RWPE2 (cell line): ENCODE data around the gene PDZRN4.

Experiments used
- ATAC-seq: fragments of 200-7000 bp; cut with Tn5 transposase; 3 replicates; pipeline ENCODE4 v1.9.1; 2021; ENCODE audit warnings: low read depth
- DNase-seq: peaks from one replicate; pipeline ENCODE4 v3.0.0-alpha.2; 2020; ENCODE audit warnings: low spot score
- H3K27ac ChIP-seq: fragments of 450-650 bp; 2 replicates; pipeline ENCODE4 v1.5.1; 2017; ENCODE audit warnings: mild to moderate bottlenecking; ENCODE audit not compliant: poor library complexity, severe bottlenecking
- H3K27me3 ChIP-seq: fragments of 250-450 bp; sonication (Bioruptor Pico); 2 replicates; pipeline ENCODE4 v1.5.1; 2021; ENCODE audit warnings: mild to moderate bottlenecking, moderate library complexity; ENCODE audit not compliant: insufficient read depth, poor library complexity, severe bottlenecking
- H3K36me3 ChIP-seq: fragments of 250-450 bp; sonication (Bioruptor Pico); 2 replicates; pipeline ENCODE4 v1.5.1; 2020; ENCODE audit warnings: low read depth, mild to moderate bottlenecking, moderate library complexity
- H3K4me1 ChIP-seq: fragments of 250-450 bp; sonication (Bioruptor Pico); 2 replicates; pipeline ENCODE4 v1.5.1; 2021; ENCODE audit warnings: mild to moderate bottlenecking, moderate library complexity; ENCODE audit not compliant: insufficient read depth, poor library complexity, severe bottlenecking
- H3K4me3 ChIP-seq: fragments of 250-450 bp; sonication (Bioruptor Pico); 2 replicates; pipeline ENCODE4 v1.5.1; 2021; ENCODE audit warnings: mild to moderate bottlenecking, moderate library complexity; ENCODE audit not compliant: severe bottlenecking
- H3K9me3 ChIP-seq: fragments of 250-450 bp; sonication (Bioruptor Pico); 2 replicates; pipeline ENCODE4 v1.5.1; 2021; ENCODE audit warnings: mild to moderate bottlenecking, moderate library complexity; ENCODE audit not compliant: severe bottlenecking
- TF ChIP-seq, protein P1 (sequence below): fragments of 450-650 bp; IDR thresholded peaks from one replicate; pipeline ENCODE4 v1.5.1; 2017; ENCODE audit warnings: mild to moderate bottlenecking, moderate library complexity; ENCODE audit not compliant: poor library complexity, severe bottlenecking

The PDZRN4 gene

DNA sequence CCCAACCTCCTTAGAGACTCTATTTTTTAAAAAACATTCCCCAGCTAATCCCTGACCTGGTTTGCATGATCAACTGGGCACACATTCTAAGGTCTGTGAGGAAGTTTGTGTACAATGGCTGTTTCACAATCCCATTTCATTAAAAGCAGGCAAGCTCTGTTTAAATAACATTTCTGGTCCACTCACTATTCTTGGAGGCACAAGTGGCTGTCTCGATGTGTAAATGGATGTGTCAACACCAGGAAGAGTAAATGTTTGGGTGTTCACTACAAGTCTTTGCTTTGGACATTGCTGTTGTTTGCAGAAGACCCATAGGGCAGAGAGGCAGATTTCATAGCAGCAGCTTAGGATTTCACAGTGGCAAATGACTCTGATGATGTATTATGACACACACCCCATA is 98.3 kb downstream of the PDZRN4 start:
- Histone ChIP-seq H3K36me3 (no peaks in the 10 kb centered on the region), H3K27me3 (no peaks in the 10 kb centered on the region), H3K9me3 (no peaks in the 10 kb centered on the region), H3K4me1 (no peaks in the 10 kb centered on the region), H3K4me3 (no peak overlapping the region), H3K27ac (no peak overlapping the region)
- peak; percentile 36; the same call in 1 of the 3 replicates for ATAC-seq
- DNase-seq: no peak
- TF ChIP-seq, protein P1, sequence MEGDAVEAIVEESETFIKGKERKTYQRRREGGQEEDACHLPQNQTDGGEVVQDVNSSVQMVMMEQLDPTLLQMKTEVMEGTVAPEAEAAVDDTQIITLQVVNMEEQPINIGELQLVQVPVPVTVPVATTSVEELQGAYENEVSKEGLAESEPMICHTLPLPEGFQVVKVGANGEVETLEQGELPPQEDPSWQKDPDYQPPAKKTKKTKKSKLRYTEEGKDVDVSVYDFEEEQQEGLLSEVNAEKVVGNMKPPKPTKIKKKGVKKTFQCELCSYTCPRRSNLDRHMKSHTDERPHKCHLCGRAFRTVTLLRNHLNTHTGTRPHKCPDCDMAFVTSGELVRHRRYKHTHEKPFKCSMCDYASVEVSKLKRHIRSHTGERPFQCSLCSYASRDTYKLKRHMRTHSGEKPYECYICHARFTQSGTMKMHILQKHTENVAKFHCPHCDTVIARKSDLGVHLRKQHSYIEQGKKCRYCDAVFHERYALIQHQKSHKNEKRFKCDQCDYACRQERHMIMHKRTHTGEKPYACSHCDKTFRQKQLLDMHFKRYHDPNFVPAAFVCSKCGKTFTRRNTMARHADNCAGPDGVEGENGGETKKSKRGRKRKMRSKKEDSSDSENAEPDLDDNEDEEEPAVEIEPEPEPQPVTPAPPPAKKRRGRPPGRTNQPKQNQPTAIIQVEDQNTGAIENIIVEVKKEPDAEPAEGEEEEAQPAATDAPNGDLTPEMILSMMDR: no peak

DNA sequence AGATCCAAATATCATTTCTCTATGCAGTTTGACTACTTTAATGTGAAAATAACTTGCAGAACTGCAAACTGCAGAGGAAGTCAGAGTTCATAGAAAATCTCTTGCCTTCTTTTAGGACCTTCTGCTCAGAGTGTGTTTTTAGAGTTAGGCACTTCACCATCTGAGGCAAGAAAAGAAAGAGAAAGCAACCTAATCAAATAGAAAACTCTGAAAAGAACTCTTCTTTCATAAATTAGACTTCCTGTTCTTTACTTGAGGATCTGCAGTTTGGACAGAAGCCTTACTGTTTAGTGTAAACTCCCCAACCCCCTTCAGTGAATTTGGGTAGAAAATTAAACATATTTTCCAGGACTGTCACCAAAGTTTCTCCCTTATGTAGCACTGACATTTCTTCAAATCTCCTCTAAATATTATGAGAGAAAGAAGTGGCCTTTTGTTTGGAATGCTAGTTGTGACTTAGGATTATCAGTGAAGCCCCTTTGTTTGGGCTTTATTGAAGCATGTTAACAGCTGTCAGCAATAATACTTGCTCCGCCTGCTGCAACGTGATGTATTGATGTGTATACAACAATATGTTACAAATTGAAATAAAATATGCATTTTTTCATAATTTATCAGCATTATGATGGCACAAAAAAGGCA is 99.5 kb downstream of the PDZRN4 start:
- no peak for DNase-seq
- no peak for ATAC-seq
- Histone ChIP-seq H3K36me3 (no peaks in the 10 kb centered on the region), H3K4me1 (peaks cover 9% of the 10 kb centered on the region), H3K9me3 (no peaks in the 10 kb centered on the region), H3K27ac (no peak overlapping the region), H3K27me3 (no peaks in the 10 kb centered on the region), H3K4me3 (no peak overlapping the region)
- TF ChIP-seq, protein P1: no peak

DNA sequence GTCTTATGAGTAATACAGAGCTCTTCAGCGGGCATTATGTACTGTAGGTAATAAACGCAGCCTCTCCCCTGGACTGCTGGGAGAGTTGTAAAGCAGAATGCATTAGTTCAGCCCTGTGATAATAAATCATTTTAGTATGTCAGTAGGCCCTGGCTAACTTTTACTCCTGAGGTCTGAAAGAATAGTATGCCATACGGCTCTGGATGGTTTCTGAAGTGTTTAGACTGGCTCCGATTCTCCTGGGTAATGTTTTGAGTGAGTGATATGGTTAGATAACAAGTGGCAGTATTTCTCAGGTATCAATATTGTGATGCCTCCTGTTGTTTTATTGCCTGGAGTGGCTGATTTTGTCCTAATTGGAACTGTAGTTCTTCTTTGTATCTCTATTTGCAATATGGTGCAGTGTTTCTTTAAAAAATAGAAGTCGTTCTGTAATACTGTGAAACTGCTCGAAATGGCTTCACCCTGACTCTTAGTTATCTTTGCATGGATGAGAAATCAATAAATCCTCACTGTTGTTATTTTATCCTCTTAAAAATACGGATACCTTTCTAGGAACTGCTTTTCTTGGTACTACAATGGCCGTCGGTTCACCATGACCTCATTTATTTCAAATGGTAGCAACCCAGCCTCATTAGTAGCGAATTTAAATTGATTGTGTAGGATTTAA is 100.2 kb downstream of the PDZRN4 start:
- ATAC-seq: no peak
- Histone ChIP-seq H3K4me1 (peaks cover 14% of the 10 kb centered on the region), H3K27ac (no peak overlapping the region), H3K9me3 (no peaks in the 10 kb centered on the region), H3K36me3 (no peaks in the 10 kb centered on the region), H3K4me3 (no peak overlapping the region), H3K27me3 (no peaks in the 10 kb centered on the region)
- TF ChIP-seq, protein P1: no peak
- DNase-seq: no peak

DNA sequence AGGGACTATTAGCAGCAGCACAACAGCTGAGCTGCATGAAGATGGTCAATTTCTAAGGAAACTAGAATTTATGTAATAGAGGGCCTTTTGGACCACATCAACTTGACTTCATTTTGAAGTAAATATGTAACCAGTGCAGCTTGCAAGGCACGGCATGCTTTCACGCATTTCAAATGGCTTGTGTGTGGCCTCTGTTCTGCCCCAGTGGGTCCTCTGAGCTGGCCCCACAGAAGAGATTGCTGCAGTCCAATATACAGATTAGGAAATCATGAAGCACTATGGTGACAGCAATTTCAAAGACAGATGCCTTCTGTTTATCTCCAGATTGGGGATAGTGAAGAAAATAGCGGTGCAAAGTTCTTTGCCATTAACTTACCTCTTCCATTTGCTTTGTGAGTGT is 101.4 kb downstream of the PDZRN4 start:
- Histone ChIP-seq H3K27me3 (no peaks in the 10 kb centered on the region), H3K9me3 (no peaks in the 10 kb centered on the region), H3K36me3 (no peaks in the 10 kb centered on the region), H3K4me1 (peaks cover 21% of the 10 kb centered on the region), H3K4me3 (no peak overlapping the region), H3K27ac (no peak overlapping the region)
- DNase-seq (no peak), ATAC-seq (no peak)
- TF ChIP-seq, protein P1: no peak

DNA sequence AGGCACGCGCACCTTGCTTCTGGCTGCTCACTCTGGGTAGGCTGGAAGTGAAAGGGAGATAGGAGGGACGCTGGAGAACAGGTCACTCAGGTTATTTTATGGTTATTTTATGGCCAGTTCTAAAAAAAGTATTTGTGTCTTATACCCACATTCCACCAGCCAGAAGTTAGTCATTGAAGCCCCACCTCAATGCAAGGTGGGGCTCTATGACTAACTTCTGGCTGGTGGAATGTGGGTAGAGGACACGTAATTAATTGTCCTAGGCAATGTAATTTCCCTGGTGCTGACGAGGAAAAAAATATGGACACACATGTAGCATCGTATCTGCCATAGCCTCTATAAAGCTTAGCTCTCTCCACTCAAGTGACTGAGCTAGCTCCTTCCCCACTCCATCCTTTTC is 104.9 kb downstream of the PDZRN4 start:
- H3K27me3 ChIP-seq: no peaks in the 10 kb centered on the region

More for the DNA sequence above, 104.9 kb downstream of the PDZRN4 start:
- ATAC-seq (peak; percentile 95), DNase-seq (peak; percentile 51)
- TF ChIP-seq, protein P1: no peak
- Histone ChIP-seq H3K4me3 (no peak overlapping the region), H3K27ac (peak overlapping the region; percentile 85), H3K4me1 (peaks cover 21% of the 10 kb centered on the region), H3K9me3 (no peaks in the 10 kb centered on the region), H3K36me3 (no peaks in the 10 kb centered on the region)
